ENCODE results near the gene CEP112. TPM values are rescaled to one million over a fixed set of nuclear protein-coding genes. Genes with fewer than 3 reads are reported as not detected.

The CEP112 gene
- total and polyA plus RNA-seq, 2 of the 13 experiments (the other 11 are each of a cell fraction or from before 2014, with no cell fraction given), result 1.2 to 3.4 TPM

- ChIA-PET CTCF (ENCODE audit: low intra/inter-chr PET ratio, low total read pairs) (no interaction called here), POLR2A (no interaction called here)
- intact Hi-C loops (cut with micrococcal nuclease; ENCODE audit: unreplicated experiment), result no loop called here
- Histone ChIP-seq H3K4me1 (ENCODE audit: insufficient read depth, low read length) (no peaks in the 10 kb centered on the region), H3K27ac (ENCODE audit: extremely low read length, insufficient read depth, low read length) (no peak overlapping the region), H3K9ac (ENCODE audit: insufficient read depth, low read depth, low read length) (no peak overlapping the region), H3K36me3 (replicated peaks in 1 of 2; ENCODE audit: control insufficient read depth in 1 of 2, insufficient read depth in 2 of 2, low read length in 2 of 2) (no peaks in the 10 kb centered on the region), H3K9me3 (ENCODE audit: low read length) (no peaks in the 10 kb centered on the region), H3K27me3 (ENCODE audit: control insufficient read depth in 1 of 2, insufficient read depth in 2 of 2, low read length in 2 of 2) (no peaks in the 10 kb centered on the region), H2AFZ (ENCODE audit: low read length) (no peak overlapping the region), H3K4me2 (ENCODE audit: low read depth, low read length) (no peak overlapping the region), H3K79me2 (ENCODE audit: insufficient read depth, low read length) (no peaks in the 10 kb centered on the region), H4K20me1 (ENCODE audit: insufficient read depth, low read length) (no peaks in the 10 kb centered on the region), H3K4me3 (replicated peaks in 1 of 3; ENCODE audit: insufficient read depth in 1 of 3, low read depth in 2 of 3, low read length in 3 of 3) (no peak overlapping the region)
- BruUV-seq (replicated peaks), result no TSS peak
- no peak for TF ChIP-seq THAP11 (CRISPR knock-in tag; IDR thresholded peaks at IDR 0.05)
- peak; percentile 39; the same call in 1 of the 2 replicates for TF ChIP-seq MAFF (IDR thresholded peaks at IDR 0.05; ENCODE audit: low read depth, low read length)
- no peak for TF ChIP-seq PHF21A (CRISPR knock-in tag; IDR thresholded peaks at IDR 0.05)
- no peak for TF ChIP-seq MATR3 (CRISPR knock-in tag; IDR thresholded peaks at IDR 0.05)
- no peak for TF ChIP-seq ZNF780A (CRISPR knock-in tag; IDR thresholded peaks at IDR 0.05)
- no peak for TF ChIP-seq ZNF83 (CRISPR knock-in tag; IDR thresholded peaks at IDR 0.05; ENCODE audit: borderline replicate concordance)
- no peak for TF ChIP-seq DNMT3B (CRISPR knock-in tag; conservative IDR thresholded peaks at IDR 0.05)
- no peak for TF ChIP-seq FOSL2 (CRISPR knock-in tag; IDR thresholded peaks at IDR 0.05)
- no peak for TF ChIP-seq SOX5 (CRISPR knock-in tag; IDR thresholded peaks at IDR 0.05; ENCODE audit: borderline replicate concordance)
- TF ChIP-seq MAFK (conservative IDR thresholded peaks at IDR 0.05 in 1 of 2, IDR thresholded peaks at IDR 0.05 in 1 of 2; ENCODE audit: low read length in 2 of 2), result peak in 1 of 2 experiments; percentile 51; a peak in 3 of 4 replicates
- TF ChIP-seq ZNF335 (CRISPR knock-in tag; IDR thresholded peaks at IDR 0.05), result no peak
- TF ChIP-seq ZBTB25 (CRISPR knock-in tag; IDR thresholded peaks at IDR 0.05), result no peak
- no peak for TF ChIP-seq ZNF775 (CRISPR knock-in tag; IDR thresholded peaks at IDR 0.05; ENCODE audit: borderline replicate concordance)
- in situ Hi-C loops (cut with HindIII; ENCODE audit: extremely low pct_ligation_motif_present, low pct_unique_long_range_greater_than_20kb), result no loop called here
- ATAC-seq (no peak), FAIRE-seq (no peak), DNase-seq (ENCODE audit: low spot score) (no peak)
Measured at GRCh38 chr17:66149562-66149961, 42.4 kb downstream of the CEP112 start.

Data from HepG2 (cell line).